Colonic mucosa (tissue), 4 donors: ENCODE data around the gene FKBP1B. TPM values are rescaled to one million over a fixed set of nuclear protein-coding genes. Genes with fewer than 3 reads are reported as not detected.
"Not testable (repeated sequence)": the region's sequence is repeated elsewhere in the genome, so short reads cannot be mapped to it uniquely, and the experiment has no call there.

ENCODE experiments used
- DNase-seq: peaks from one replicate; pipeline ENCODE4 v3.0.0-alpha.2; 2020
- H3K27ac ChIP-seq: fragments of 200-600 bp; one replicate; pipeline ENCODE4 v1.8.0; 2021
- H3K27me3 ChIP-seq: fragments of 200-600 bp; one replicate; pipeline ENCODE4 v1.8.0; 2021
- H3K36me3 ChIP-seq: fragments of 200-600 bp; one replicate; pipeline ENCODE4 v1.8.0; 2021
- H3K4me1 ChIP-seq: fragments of 200-600 bp; one replicate; pipeline ENCODE4 v1.8.0; 2021; ENCODE audit warnings: mild to moderate bottlenecking
- H3K4me3 ChIP-seq: fragments of 200-600 bp; one replicate; pipeline ENCODE4 v1.8.0; 2021
- H3K9ac ChIP-seq, 2 donors: one replicate each; pipeline ENCODE4 v1.7.0; 2013; ENCODE audit warnings: control low read depth in 2 of 2, low read depth in 2 of 2, low read length in 2 of 2
- H3K9me3 ChIP-seq: fragments of 200-600 bp; one replicate; pipeline ENCODE4 v1.8.0; 2021
- intact Hi-C: fragments of 100-400 bp; cut with DNase I; formaldehyde crosslinking; loops from one replicate; pipeline ENCODE4 v1.14.1; 2022
- total RNA-seq, 2 donors: library from RNA; stranded (reverse); fragmentation: NEBNext Ultra II Directional in 1 of 2; extraction: Animal tissue kit (Norgen Biotek cat#: 25700) in 1 of 2; gene quantifications; one replicate each; pipeline ENCODE4 v1.2.1, GENCODE V29; 2021
- TF ChIP-seq, protein P1 (sequence below): fragments of 200-600 bp; IDR thresholded peaks from one replicate; pipeline ENCODE4 v1.8.0; 2022; ENCODE audit warnings: antibody characterized with exemption, mild to moderate bottlenecking
- donor health status: healthy.
- donor health status: DM: no; HTN: no; CAD: no.
- donor health status: DM: no; HTN: no; CAD: no.

FKBP1B gene
- total RNA-seq, 2 donors from 2014 or later, result 8.0 to 11.8 TPM

DNA sequence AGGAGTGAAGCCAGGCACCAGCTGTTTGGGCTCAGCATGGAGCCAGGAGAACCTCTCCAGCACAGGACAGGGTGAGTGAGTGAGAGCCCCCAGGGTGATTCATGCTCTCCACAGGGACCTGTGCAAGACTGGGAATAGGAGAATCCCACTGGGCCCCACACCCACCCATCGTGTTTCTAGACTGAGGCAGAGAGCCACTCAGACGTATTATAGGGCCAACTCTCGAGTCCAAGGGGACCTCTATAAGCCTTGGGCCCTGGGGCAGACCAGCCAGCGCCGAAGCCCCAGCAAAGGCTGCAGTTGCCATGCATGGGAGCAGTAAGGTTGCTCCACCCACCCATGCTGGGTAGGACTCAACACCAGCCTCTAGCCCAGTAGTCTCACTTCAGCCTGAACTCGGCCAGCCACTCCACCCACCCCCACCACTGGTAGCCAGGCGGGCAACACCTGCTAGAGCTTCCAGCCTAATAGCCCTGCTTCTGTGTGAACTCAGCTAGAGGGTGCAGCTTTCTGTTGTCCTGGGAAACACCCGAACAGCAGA lies 54.6 kb downstream of the FKBP1B start:
- Histone ChIP-seq H3K27me3 (no peaks in the 10 kb centered on the region), H3K27ac (no peak overlapping the region), H3K36me3 (no peaks in the 10 kb centered on the region), H3K4me1 (no peaks in the 10 kb centered on the region), H3K9me3 (no peaks in the 10 kb centered on the region), H3K4me3 (no peak overlapping the region), H3K9ac (no peak overlapping the region)
- no peak for DNase-seq
- TF ChIP-seq, protein P1, sequence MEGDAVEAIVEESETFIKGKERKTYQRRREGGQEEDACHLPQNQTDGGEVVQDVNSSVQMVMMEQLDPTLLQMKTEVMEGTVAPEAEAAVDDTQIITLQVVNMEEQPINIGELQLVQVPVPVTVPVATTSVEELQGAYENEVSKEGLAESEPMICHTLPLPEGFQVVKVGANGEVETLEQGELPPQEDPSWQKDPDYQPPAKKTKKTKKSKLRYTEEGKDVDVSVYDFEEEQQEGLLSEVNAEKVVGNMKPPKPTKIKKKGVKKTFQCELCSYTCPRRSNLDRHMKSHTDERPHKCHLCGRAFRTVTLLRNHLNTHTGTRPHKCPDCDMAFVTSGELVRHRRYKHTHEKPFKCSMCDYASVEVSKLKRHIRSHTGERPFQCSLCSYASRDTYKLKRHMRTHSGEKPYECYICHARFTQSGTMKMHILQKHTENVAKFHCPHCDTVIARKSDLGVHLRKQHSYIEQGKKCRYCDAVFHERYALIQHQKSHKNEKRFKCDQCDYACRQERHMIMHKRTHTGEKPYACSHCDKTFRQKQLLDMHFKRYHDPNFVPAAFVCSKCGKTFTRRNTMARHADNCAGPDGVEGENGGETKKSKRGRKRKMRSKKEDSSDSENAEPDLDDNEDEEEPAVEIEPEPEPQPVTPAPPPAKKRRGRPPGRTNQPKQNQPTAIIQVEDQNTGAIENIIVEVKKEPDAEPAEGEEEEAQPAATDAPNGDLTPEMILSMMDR, result no peak
- intact Hi-C loops, result no loop called here

DNA sequence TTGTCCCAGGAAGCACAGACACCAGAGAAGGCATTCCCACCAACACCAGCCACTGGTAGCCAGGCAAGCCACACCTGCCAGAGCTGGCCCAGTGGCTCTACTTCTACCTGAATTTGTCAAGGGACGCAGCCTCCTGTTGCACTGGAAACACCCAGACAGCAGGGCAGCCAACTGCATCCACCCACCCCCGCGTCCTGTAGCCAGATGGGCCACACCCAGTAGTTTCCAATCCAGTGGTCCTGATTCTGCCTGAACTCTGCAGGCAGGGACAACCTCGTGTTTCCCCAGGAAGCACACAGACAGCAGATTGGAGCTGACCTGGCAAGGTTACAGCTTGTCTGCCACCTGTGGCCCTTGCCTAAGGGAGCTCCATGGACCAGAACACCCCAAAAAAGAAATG lies 55.4 kb downstream of the FKBP1B start:
- TF ChIP-seq, protein P1, result no peak
- Histone ChIP-seq H3K27me3 (no peaks in the 10 kb centered on the region), H3K9me3 (no peaks in the 10 kb centered on the region), H3K4me1 (no peaks in the 10 kb centered on the region), H3K9ac (no peak overlapping the region), H3K27ac (no peak overlapping the region), H3K4me3 (no peak overlapping the region), H3K36me3 (no peaks in the 10 kb centered on the region)
- intact Hi-C loops, result no loop called here
- DNase-seq, result no peak

DNA sequence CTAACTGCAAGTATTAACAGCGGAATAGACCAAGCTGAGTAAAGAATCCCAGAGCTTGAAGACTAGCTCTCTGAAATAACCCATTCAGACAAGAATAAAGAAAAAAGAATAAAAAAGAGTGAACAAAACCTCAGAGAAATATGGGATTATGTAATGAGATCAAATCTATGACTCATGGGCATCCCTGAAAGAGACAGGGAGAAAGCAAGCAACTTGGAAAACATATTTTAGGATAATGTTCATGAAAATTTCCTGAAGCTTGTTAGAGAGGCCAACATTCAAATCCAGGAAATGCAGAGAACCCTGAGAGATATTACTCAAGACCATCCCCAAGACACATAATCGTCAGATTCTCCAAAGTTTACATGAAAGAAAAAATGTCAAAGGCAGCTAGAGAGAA lies 56.3 kb downstream of the FKBP1B start:
- Histone ChIP-seq H3K36me3 (no peaks in the 10 kb centered on the region), H3K27me3 (no peaks in the 10 kb centered on the region), H3K27ac (no peak overlapping the region), H3K9me3 (no peaks in the 10 kb centered on the region), H3K4me3 (no peak overlapping the region), H3K4me1 (no peaks in the 10 kb centered on the region), H3K9ac (no peak overlapping the region)
- TF ChIP-seq, protein P1, result no peak
- DNase-seq, result no peak
- intact Hi-C loops, result no loop called here

DNA sequence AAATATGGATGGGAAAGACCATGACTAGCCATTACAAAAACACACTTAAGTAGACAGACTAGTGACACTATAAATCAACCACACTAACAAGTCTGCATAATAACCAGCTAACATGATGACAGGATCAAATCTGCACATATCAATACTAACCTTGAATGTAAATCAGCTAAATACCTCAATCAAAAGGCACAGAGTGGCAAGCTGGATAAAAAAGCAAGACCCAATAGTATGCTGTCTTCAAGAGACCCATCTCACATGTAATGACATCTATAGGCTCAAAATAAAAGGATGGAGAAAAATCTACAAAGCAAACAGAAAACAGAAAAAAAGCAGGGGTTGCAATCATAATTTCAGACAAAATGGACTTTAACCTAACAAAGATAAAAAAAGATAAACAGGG lies 57.2 kb downstream of the FKBP1B start:
- Histone ChIP-seq H3K9ac (no peak overlapping the region), H3K27me3 (no peaks in the 10 kb centered on the region), H3K4me1 (no peaks in the 10 kb centered on the region), H3K9me3 (no peaks in the 10 kb centered on the region), H3K27ac (no peak overlapping the region), H3K4me3 (no peak overlapping the region), H3K36me3 (no peaks in the 10 kb centered on the region)
- TF ChIP-seq, protein P1, result no peak
- intact Hi-C loops, result no loop called here
- no peak for DNase-seq

DNA sequence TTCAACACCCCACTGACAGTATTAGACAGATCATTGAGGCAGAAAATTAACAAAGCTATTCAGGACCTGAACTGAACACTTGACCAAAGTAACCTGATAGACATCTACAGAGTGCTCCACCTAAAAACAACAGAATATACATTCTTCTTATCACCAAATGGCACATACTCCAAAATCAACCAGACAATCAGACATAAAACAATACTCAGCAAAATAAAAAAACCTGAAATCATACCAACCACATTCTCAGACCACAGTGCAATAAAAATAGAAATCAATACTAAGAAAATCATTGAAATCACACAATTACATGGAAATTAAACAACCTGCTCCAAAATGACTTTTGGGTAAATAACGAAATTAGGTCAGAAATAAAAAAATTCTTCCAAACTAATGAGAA lies 57.8 kb downstream of the FKBP1B start:
- H3K4me1 ChIP-seq, result no peaks in the 10 kb centered on the region
- H3K9ac ChIP-seq, result no peak overlapping the region
- DNase-seq, result no peak
- no peaks in the 10 kb centered on the region for H3K9me3 ChIP-seq
- H3K4me3 ChIP-seq, result no peak overlapping the region
- H3K36me3 ChIP-seq, result no peaks in the 10 kb centered on the region
- no peaks in the 10 kb centered on the region for H3K27me3 ChIP-seq
- intact Hi-C loops, result no loop called here
- H3K27ac ChIP-seq, result no peak overlapping the region
- TF ChIP-seq, protein P1, result no peak

DNA sequence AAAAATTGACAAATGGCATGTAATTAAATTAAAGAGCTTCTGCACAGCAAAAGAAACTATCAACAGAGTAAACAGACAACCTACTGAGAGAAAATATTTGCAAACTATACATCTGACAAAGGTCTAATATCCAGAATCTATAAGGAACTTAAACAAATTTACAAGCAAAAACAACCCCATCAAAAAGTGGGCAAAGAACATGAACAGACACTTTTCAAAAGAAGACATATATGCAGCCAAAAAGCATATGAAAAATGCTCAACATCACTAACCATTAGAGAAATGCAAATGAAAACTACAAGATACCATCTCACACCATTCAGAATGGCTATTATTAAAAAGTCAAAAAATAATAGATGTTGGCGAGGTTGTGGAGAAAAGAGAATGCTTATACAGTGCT lies 59.9 kb downstream of the FKBP1B start:
- H3K36me3 ChIP-seq, DNase-seq, intact Hi-C loops, H3K4me1 ChIP-seq, H3K4me3 ChIP-seq, H3K27ac ChIP-seq, H3K9me3 ChIP-seq, H3K27me3 ChIP-seq, H3K9ac ChIP-seq: not testable (repeated sequence)
